HG03135 (cell line): ENCODE measurements around the gene UTS2B.

Experiments used
- ATAC-seq: cut with Tn5 transposase; IDR thresholded peaks from one replicate; pipeline ENCODE4 v1.9.1; 2021; ENCODE audit warnings: mild to moderate bottlenecking, moderate library complexity; ENCODE audit not compliant: unreplicated experiment

UTS2B gene

DNA sequence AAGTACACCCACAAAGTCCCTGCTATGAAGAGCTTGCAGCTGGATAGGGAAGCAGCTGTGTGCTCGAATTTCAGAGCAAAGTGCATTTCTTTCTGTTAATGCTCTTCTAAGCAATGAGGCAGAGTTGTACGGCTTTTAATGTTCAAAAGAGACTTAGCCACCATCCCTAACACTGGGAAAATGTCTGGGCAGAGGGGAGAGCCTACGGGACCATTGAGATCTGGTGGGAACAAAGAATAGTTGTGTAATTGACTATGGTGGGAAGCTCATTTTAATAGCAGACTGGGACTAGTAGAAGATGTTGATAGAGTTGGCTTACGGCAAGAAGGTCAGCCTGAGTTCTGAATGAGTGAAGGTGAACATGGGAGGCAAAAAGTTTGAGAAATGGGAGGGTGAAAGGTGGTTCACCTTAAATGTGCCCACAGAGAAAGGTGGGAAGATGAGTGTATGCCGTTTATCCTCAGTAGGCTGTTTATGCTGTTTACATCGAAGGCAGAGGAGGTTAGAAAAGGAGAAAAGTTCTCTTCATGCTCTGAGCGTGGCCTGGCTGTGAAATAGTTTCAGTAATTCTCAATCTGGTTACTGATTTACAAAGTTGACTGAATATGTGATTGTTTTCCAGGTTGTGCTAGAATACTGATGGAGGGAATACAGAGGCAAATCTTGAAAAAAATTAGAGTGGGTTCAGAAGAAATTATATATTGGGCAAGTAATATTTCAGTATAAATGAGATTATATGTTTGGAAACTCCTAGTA lies 22.9 kb upstream of the UTS2B start:
- no peak for ATAC-seq

DNA sequence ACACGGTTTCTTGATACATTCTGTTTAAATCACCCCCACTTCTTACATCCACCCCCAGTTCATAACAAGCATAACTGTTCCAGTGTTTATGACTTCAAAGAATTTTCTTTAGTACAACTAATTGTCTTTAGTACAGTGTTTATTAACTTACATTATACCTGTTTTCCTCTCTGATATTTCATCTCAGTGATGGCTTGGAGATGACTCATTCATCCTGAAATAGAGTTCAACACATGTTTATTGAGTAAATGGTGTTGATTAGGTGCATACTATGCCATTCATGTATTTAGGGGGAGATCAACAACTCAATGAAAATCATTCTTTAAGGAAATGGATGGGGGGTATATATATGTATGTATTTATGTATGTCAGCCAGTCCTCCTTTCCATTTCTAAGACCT lies 21.7 kb upstream of the UTS2B start:
- ATAC-seq = no peak

DNA sequence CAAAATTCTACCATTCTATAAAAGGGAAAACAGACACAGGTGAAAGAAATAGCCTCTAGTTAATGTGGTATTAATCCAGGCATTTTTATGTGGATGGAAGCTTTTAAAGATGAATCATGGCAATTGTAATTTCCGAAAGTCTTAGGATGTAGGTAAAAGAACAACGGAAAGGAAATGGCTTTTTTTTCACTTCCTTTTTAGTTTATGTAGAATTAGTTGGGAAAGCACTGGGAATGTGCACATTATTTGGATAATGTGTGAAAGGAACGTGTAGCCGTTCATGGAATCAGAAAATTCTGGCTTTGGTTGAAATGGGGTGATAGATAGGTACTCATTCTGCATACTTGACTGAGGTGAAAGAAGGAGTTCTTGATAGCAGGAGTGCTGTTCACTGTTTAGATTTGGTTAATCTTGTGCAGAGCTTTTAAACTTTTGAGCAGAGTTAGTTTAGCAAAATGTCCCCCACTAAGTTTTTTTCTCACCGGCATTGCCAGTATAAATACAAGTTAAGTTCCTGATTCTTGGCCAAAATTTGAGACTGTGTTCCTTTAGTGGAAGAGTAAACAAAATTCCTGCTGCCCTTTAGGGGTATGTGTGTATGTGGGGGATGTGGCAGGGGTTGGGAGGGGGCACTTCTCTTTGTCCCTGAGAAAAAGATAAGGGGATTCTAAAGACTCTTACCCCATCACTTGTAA lies 20.2 kb upstream of the UTS2B start:
- ATAC-seq = no peak

DNA sequence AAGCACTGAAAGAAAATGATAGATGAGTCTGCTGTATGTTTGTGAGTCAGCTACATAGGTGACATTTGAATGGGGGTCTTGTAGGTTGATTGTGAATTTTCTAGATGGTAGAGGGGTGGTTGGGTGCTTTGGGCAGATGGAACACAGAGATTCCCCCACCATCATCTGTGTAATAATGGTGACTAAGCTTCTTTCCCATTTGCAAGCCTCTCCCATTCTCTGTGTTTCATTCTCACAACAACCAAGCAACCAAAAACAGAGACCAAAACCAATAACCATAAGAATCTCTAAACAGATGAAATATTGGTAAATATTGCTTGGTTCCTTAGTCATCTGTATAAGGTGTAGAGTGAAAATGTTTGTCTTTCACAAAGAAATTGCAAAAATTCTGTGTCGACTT lies 17.8 kb upstream of the UTS2B start:
- no peak for ATAC-seq

DNA sequence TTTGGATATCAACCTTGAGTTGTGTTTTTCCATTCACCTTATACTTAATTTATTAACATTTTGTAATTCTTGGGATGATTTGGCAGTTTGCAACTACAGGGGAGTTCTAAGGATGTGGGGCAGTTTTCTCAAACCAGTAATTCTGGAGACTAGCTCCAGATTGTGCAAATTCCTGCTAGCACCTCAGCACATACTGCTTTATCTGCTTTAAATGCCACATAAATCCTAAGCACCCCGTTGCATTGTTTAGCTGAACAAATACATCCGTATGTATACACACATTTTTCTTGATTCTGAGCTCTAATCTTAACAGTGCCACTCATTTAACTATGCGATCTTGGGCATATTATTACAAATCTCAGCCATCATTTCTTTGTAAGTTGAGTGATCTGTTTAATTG lies 16.9 kb upstream of the UTS2B start:
- ATAC-seq = no peak

DNA sequence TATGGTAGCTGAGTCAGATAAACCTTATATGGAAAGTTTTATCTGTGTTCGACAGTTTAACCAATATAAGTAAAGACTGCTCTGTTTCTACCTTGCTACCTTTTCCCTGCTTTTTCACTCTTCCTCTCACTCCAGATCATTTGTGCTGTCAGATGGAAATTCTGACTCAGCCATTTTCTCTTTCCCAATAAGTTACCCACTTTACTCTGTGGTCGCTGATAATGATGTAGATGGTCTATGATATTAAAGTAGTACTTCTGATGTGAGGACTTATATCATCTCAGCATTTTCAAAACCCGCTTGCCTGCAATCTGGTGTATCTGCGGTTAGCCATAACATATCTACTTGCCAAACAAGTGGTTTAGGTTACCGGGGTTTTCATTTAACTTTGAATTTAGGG lies 15.0 kb upstream of the UTS2B start:
- ATAC-seq = no peak

DNA sequence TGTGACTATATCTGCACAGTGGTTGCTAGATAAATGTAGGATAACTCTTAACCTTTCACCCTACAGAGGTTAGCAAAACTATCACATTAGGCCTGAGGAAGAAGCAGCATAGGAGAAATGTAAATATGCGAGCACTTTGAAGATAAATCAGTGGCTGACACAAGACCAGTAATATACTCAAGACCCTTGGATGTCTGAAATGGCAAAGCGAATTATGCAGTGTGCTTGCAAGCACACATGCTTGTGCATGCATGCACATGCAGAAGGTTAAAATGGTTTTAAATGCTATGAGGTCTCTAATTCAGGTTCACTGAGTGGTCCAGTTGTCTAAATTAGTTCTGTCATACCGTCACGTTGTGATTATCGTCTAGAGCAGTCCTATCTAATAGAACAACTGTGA lies 13.6 kb upstream of the UTS2B start:
- no peak for ATAC-seq

DNA sequence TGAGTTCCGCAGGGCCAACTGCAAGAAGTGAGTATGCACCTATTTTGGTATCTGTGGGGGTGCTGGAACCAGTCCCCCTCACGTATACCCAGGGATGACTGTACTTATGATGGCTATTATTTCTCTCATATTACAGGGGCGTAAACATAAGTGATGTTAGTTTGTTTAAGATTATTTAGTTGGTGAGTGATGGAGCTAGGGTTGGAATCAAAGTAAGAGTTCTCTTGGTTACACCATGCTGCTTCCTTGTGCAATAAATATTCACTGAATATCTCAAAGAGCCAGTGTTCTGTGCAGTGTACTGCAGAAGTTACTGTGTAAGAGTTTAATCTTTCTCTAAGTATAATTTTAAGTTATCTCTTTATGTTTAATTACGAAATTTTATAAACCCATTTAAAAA lies 12.8 kb upstream of the UTS2B start:
- no peak for ATAC-seq

DNA sequence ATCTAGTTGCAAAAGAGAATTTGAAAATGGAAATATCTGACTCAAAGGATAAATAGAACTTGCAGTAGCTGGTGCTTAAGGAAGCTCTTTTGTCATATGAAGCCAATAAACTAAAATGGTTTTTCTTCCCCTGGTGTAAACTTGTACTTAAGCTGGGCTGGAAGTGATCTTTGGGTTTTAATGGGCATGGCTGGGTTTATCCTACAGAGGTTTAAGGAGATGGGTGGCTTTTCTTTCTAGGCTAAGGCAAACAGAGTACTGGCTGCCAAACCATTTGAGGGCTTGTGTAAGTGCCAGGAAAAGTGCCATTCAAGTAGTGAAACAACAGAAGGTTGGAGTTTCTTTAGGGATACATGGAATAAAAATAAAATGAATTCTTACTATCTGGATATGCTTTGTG lies 12.1 kb upstream of the UTS2B start:
- no peak for ATAC-seq

DNA sequence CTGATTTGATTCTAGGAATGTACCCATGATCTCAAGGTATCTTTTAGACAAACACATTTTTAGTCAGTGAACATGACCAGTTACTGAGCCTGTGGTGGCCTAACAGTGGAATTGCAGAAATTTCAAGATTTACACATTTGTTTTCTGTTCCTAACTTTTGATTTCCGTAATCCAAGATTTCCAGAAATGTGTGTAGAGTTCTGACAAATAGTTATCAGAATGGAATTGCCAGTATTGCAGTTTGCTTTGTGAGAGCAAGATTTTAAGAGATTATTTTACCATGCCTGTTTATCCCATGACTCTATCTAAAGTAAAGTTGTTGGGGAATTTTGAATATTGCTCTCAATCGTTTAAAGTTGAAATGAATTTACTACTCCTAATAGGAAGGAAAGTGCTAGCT lies 11.7 kb upstream of the UTS2B start:
- ATAC-seq = no peak

DNA sequence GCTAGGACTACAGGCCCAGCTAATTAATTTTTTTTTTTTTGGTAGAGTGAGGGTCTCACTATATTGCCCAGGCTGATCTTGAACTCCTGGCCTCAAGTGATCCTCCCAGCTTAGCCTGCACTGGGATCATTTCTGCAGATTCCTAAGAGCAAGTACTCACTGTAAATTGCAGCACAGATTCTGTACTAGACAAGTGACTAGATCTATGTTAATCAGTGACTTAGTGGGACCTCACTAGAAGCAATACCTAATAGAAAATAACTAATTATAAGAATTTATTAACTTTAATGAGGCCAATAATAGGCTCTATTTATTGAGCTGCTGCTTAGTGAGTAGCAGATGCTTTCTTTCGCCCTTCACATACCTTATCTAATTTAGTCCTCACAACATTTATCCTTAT lies 10.6 kb upstream of the UTS2B start:
- peak; percentile 51 for ATAC-seq

DNA sequence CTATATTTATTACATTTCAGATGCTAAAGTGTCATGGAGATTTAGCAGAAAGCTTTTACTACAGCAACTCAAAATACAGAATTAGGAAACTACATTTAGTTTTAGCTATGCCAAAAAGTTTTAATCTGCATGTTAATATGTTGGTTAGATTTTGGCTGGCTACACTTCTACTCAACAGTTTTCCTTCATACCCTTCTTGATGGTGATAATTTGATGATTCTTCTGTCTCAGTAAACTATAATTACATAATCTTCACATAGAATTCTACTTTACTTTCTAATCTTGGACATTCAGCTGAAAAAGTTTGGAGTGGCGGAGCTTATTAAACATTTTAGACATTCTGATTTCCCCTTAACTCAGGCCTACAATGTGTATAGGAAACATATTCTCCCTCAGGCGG lies 10.0 kb upstream of the UTS2B start:
- ATAC-seq = no peak

DNA sequence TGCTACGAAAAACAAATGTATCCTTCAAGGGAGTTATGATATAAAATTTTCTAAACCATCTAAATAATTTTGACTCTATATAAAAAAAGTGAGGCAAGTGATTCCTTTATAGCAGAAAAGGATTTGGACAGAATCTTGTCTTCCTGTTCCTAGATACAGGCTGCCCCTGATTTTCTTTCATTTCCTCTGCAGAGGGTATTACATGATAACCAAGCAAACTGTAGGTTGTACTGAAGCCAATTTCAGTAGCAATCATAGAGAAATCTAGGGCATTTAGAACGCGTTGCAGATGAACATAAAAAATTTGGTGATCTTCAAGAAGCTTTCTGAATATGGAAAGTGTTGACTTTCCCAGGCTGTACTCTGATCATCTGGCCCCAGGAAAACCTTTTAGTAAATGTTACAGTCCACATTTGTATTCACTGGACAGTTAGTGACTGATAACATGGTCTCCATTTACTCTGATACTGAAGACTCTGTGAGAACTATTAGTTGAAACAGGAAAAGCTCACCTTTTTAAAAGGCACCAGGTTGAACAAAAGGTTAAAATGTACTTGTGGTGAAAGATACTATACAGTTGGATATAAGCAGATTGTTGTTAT lies 9.1 kb upstream of the UTS2B start:
- ATAC-seq = no peak

DNA sequence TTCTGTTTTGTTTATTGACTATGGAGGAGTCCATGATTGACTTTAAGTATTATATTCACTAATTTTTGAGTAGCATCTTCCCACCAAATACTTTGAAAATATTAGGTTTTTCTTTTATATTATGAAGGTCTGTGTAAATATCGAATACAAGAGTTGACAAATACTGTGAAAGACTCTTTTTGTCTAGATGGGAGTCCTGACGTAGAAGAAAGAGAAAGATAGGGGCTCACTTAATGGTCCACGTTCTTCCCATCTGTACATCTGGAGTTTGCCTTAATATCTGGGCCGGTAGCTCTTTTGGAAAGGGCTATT lies 7.8 kb upstream of the UTS2B start:
- ATAC-seq = no peak

DNA sequence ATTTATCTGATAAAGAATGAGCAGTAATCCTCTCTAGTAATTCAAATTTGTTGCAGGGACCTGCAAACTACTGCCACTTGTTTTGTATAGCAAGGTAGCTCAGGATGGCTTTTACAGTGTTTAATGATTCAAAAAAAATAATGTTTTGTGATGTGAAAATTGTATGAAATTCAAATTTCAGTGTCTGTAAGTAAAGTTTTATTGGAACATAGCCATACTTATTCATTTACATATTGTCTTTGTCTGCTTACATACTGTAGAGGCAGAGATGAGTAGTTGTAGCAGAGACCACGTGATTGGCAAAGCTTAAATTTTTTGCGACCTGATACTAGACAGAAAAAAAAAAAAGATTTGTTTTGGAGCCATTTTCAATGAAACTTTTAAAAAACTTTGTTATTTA lies 6.5 kb upstream of the UTS2B start:
- ATAC-seq = no peak

DNA sequence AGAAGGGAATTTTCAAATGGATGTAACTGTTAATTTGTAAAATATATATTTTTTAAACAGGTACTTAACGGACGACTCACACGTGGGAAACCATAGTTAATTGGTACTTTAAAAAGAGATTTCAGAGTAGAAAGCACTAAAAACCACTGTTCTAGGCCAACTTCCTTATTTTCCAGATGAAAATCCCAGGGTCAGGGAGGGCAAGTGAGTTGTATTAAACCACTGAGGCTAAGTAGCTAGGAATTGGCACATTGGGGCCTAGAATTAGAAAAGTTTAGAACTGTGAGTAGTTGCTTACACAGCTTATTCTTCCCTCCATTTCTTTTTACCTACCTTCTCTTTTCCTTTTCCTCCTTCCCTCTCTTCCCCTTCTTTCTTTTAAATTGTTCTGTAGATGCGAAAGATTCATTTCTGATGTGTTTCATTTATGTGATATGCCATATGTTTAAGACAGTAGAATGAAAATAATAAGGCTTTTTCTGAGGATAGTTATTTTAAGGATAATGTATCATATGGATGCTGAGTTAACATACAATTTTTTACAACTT lies 4.1 kb upstream of the UTS2B start:
- ATAC-seq = no peak

DNA sequence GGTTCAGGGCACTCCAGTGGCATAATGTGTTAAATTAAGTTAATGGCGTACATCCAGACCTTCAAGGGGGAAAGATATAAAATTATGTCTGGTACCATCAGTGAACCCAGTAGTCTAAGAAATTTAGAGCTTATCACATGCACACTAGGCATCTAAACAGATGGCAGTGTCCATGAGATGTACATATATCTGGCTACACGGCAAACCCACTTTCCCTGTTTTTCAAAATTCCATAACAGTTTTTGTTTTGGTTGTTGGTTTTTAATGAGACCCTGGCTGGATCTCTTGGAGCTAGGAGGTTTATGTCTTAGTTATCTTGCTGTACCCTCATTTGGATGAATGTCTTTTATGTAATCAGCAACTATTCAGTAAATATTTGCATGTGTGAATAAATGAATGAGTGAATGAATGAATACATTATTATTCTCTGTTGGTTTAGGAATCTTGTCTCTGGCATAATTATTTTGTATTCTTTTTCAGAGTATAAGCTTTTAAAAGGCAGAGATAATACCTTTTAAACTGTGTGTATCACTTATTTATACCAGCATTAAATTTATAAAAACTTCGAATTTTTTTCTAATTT lies 3.1 kb upstream of the UTS2B start:
- no peak for ATAC-seq

DNA sequence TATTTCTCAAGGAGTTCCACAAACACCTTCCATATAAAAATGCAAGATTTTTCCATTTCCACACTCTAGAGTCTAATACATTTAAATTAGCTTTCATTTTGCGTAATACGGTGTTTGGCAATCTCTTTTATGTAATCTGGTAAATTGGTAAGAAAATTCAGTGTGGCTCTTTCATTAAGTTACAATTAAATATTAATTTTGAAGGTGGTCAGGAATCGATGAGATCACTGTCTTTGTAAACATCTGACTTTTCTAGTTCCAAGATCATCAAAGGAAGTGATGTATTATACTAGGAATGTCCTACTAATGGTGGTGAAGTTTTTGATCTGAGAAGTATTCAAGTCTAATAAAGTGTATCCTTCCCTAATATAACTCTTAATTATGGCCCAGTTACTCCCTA lies 1.1 kb upstream of the UTS2B start:
- ATAC-seq = no peak

DNA sequence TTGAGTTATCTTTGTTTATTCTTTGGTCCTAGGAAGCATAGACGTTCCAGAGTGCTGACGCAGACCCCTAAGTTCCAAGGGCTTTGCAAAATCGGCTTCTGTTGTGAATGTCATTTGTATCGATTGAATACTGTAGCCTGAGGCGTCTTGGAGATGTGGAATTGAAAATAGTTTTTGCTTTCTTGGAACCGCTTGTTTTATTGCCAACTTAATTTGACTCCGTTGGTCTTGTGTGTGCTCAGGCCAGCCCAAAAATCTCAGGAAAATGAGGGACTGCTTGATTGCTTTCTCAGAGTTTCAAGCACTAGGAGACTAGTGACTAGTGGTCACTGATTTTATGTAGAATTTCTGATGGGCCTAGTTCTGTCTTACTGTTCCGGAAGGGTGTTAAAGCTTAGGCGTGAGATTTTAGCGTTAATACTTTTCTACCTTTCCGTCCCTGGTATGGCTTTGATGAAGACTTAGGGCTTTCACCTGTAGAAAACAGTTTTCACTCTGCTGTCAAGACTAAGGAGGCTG lies 263 bp upstream of the UTS2B start:
- ATAC-seq = no peak

DNA sequence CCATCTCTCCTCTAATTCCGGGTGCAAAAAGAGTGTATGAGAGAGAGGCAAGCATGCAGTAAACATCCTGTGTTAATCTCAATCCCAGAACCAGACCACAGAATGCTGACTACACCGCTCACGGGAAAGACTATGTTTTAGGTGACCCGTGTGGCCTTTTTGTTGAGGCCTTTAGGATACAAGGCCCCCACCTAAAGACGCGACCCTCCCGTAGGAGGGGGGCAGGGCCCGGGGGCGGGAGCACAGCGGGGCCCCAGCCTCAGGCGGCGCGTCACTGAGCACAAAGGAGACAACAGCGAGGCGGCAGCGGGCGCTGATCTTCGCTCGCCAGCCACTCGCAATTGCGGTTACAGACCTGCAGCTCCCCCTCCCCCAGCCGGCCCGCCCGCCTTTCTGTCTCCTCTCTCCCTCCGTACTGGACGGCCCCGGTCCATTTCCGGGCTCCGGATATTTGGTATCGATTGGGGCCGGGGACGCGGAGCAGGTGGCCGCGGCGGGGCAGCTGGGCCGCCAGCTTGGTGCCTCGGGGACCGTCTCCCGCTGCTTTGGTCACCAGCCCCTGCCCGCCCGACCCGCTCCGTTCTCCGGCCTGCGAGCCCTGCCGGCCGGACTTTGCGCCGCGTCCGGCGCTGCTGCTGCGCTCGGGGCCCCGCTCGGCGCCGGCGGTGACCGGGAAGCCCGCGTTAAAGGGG lies 1.2 kb downstream of the UTS2B start, which contains the start of gene CCDC50:
CCDC50 (plus strand) TSS at position 433 of the 692 bp plus-strand sequence. CDS start 281 bp downstream, outside the sequence.
- peak; percentile 82 for ATAC-seq

DNA sequence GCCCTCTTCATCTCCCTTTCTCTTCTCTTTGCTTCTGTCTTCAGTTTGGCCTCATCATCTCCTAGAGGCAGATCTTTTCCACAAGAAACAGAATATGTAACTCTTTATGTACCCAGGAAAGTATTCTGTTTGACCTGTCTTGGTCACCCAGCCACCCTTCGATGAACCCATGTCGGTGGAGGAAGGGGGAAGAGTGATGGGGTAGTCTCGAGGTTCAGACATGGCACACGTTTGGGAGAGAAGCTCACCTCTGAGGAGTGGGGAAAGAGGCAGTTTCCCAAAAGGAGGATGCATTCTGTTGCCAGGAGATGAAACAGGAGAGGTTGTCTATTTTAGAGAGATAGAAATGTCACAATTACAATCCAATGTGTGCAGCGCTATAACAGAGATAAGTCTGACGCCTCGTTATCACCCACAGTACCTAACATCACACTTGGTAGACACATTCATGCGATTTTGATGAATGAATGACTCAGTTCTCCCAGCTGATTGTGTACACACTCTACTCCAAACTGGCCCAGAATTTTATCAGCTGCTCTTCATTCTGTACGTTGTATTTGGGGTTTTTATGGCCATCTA lies 1.9 kb downstream of the UTS2B start:
- no peak for ATAC-seq
